Kidney epithelial cell (primary cell): ENCODE measurements around the gene AGTR1. TPM values are rescaled to one million over a fixed set of nuclear protein-coding genes. Genes with fewer than 3 reads are reported as not detected.

Source experiments
- DNase-seq: peaks from one replicate; pipeline ENCODE4 v3.0.0-alpha.2; 2010; ENCODE audit warnings: low read depth
- H3K27me3 ChIP-seq: 2 replicates; pipeline ENCODE4 v1.6.0; 2011; ENCODE audit warnings: low read length; ENCODE audit not compliant: control insufficient read depth, insufficient read depth
- H3K36me3 ChIP-seq: 2 replicates; pipeline ENCODE4 v1.5.1; 2011; ENCODE audit warnings: low read length; ENCODE audit not compliant: control insufficient read depth, insufficient read depth
- H3K4me3 ChIP-seq: 2 replicates; pipeline ENCODE4 v1.5.1; 2011; ENCODE audit warnings: low read depth, mild to moderate bottlenecking, control low read depth, low read length
- total RNA-seq: library from RNA; depleted of rRNA; stranded (reverse); fragments of >200 nt; gene quantifications from 2 replicates; pipeline ENCODE4 v1.2.3, GENCODE V29; 2015
- TF ChIP-seq, protein P1 (sequence below): IDR thresholded peaks from 2 replicates; pipeline ENCODE4 v1.5.1; 2011; ENCODE audit warnings: mild to moderate bottlenecking, moderate library complexity, low read length, control low read depth, inconsistent platforms; ENCODE audit not compliant: insufficient read depth, poor library complexity, severe bottlenecking

AGTR1 gene
- total RNA-seq, result not detected in 2 replicates

DNA sequence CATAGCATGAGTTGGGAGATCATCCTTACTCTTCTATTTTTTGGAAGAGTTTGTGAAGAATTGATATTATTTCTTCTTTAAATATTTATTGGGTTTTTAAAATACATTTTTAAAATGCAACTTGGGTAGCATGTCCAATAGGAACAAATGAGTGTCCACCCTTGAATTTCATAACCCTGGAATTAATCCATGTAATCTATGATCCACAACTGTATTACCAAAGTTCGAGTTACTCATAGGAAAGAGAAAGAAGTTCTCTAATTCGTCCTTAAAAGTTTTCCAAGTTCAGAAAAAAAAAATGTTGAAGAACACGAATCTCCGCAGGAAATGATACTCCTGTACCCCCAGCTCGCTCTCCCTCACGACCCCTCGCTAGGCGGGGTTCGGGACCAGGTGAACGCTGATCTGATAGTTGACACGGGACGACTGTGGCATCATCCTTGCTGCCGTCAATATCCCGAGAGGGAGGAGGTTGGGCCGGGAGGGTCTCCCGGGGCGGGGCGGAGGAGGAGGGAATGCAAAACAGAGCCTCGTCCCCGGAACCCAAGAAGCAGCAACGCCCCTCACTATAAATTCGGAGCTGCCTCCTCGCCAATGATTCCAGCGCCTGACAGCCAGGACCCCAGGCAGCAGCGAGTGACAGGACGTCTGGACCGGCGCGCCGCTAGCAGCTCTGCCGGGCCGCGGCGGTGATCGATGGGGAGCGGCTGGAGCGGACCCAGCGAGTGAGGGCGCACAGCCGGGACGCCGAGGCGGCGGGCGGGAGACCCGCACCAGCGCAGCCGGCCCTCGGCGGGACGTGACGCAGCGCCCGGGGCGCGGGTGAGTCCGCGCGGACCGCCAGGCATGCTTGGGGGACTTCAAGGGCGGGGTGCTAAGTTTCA lies at the start of gene AGTR1:
Gene AGTR1, plus strand, starts transcription at position 598 of the 884 bp plus-strand sequence. CDS start 43,133 bp downstream, outside the sequence.
- no peaks in the 10 kb centered on the region for H3K36me3 ChIP-seq
- peaks cover 9% of the 10 kb centered on the region for H3K27me3 ChIP-seq
- DNase-seq, result no peak
- TF ChIP-seq, protein P1, sequence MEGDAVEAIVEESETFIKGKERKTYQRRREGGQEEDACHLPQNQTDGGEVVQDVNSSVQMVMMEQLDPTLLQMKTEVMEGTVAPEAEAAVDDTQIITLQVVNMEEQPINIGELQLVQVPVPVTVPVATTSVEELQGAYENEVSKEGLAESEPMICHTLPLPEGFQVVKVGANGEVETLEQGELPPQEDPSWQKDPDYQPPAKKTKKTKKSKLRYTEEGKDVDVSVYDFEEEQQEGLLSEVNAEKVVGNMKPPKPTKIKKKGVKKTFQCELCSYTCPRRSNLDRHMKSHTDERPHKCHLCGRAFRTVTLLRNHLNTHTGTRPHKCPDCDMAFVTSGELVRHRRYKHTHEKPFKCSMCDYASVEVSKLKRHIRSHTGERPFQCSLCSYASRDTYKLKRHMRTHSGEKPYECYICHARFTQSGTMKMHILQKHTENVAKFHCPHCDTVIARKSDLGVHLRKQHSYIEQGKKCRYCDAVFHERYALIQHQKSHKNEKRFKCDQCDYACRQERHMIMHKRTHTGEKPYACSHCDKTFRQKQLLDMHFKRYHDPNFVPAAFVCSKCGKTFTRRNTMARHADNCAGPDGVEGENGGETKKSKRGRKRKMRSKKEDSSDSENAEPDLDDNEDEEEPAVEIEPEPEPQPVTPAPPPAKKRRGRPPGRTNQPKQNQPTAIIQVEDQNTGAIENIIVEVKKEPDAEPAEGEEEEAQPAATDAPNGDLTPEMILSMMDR, result no peak
- peak within 1 kb of the TSS; percentile 46 for H3K4me3 ChIP-seq

GRCh38 chr3:148648685-148649352 lies 48.9 kb upstream of the AGTR1 start:
- Histone ChIP-seq H3K36me3 (no peaks in the 10 kb centered on the region), H3K4me3 (no peak overlapping the region), H3K27me3 (no peaks in the 10 kb centered on the region)
- TF ChIP-seq, protein P1, result no peak
- no peak for DNase-seq

- Histone ChIP-seq H3K4me3 (no peak overlapping the region), H3K27me3 (no peaks in the 10 kb centered on the region), H3K36me3 (no peaks in the 10 kb centered on the region)
- DNase-seq, result no peak
- TF ChIP-seq, protein P1, result no peak
Measured at GRCh38 chr3:148651549-148651948, 46.2 kb upstream of the AGTR1 start.

GRCh38 chr3:148654433-148654832 lies 43.3 kb upstream of the AGTR1 start:
- Histone ChIP-seq H3K27me3 (no peaks in the 10 kb centered on the region), H3K36me3 (no peaks in the 10 kb centered on the region), H3K4me3 (no peak overlapping the region)
- DNase-seq, result no peak
- TF ChIP-seq, protein P1, result no peak

DNA sequence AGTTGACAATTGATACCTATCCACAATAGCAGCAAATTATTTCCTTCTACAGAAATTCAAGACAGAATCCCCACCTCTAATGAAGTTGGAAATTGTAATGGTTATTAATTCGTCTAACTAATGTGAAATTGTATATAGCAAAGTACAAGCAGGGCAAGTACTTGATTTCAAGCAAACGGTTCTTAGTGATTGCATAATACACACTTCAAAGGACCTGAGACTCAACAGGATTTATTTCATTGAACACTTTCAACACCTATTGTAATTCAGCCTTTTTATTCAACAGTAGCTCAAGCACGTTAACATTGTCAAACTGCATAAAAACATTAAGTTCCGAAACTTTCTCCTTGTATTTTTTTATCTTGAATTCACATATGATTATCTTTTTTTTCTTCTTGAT lies 40.2 kb upstream of the AGTR1 start:
- no peak for DNase-seq
- H3K4me3 ChIP-seq, result no peak overlapping the region
- H3K36me3 ChIP-seq, result no peaks in the 10 kb centered on the region
- no peaks in the 10 kb centered on the region for H3K27me3 ChIP-seq
- TF ChIP-seq, protein P1, result no peak
